Endodermal cell (in vitro differentiated cells): ENCODE data around the gene TMEM126B. TPM values are rescaled to one million over a fixed set of nuclear protein-coding genes. Genes with fewer than 3 reads are reported as not detected.
A peak's percentile ranks its signal among the peaks of the same experiment; 100 is the strongest.

Source experiments
- DNase-seq: peaks from one replicate; pipeline ENCODE4 v3.0.0-alpha.2; 2017
- H3K27ac ChIP-seq: 2 replicates; pipeline ENCODE4 v1.5.1; 2013; ENCODE audit warnings: mild to moderate bottlenecking, low read depth, low read length, moderate library complexity
- H3K27me3 ChIP-seq: 2 replicates; pipeline ENCODE4 v1.6.1; 2013; ENCODE audit warnings: mild to moderate bottlenecking, low read length, moderate library complexity; ENCODE audit not compliant: insufficient read depth, control insufficient read depth, poor library complexity, severe bottlenecking
- H3K36me3 ChIP-seq: 2 replicates; pipeline ENCODE4 v1.7.0; 2013; ENCODE audit warnings: mild to moderate bottlenecking, low read length, moderate library complexity; ENCODE audit not compliant: control insufficient read depth, insufficient read depth
- H3K4me1 ChIP-seq: one replicate; pipeline ENCODE4 v1.7.0; 2013; ENCODE audit warnings: low read length; ENCODE audit not compliant: control insufficient read depth, insufficient read depth
- H3K4me3 ChIP-seq: 2 replicates; pipeline ENCODE4 v1.5.1; 2013; ENCODE audit warnings: mild to moderate bottlenecking, low read length, moderate library complexity
- H3K9ac ChIP-seq: 2 replicates; pipeline ENCODE4 v1.6.1; 2013; ENCODE audit warnings: mild to moderate bottlenecking, low read length, moderate library complexity; ENCODE audit not compliant: poor library complexity, severe bottlenecking; ENCODE audit errors: extremely low read depth
- H3K9me3 ChIP-seq: 2 replicates; pipeline ENCODE4 v1.6.1; 2013; ENCODE audit warnings: mild to moderate bottlenecking, low read length, moderate library complexity; ENCODE audit not compliant: control insufficient read depth
- H3K27ac Mint-ChIP-seq: 2 replicates; pipeline ENCODE4 v1.8.0; 2020; ENCODE audit warnings: mixed read lengths
- H3K27me3 Mint-ChIP-seq: 2 replicates; pipeline ENCODE4 v1.8.0; 2021; ENCODE audit warnings: mild to moderate bottlenecking, mixed read lengths; ENCODE audit not compliant: insufficient read depth
- H3K36me3 Mint-ChIP-seq: 2 replicates; pipeline ENCODE4 v1.8.0; 2020; ENCODE audit warnings: low read depth, mixed read lengths
- H3K4me1 Mint-ChIP-seq: 2 replicates; pipeline ENCODE4 v1.8.0; 2020; ENCODE audit warnings: mixed read lengths
- H3K4me3 Mint-ChIP-seq: 2 replicates; pipeline ENCODE4 v1.8.0; 2020; ENCODE audit warnings: mild to moderate bottlenecking, moderate library complexity, mixed read lengths
- H3K9me3 Mint-ChIP-seq: 2 replicates; pipeline ENCODE4 v1.8.0; 2020; ENCODE audit warnings: mild to moderate bottlenecking, mixed read lengths
- WGBS, 2 experiments: methylation state at CpG; one replicate each; pipeline versions ENCODE4 v1.1.5 to v1.1.7; 2013; ENCODE audit warnings: missing lambda C conversion rate in 2 of 2, mixed read lengths in 1 of 2; ENCODE audit not compliant: insufficient coverage in 1 of 2, insufficient read length in 1 of 2; 5-methylcytosine and 5-hydroxymethylcytosine counted together
- total RNA-seq, 2 donors: library from RNA; stranded (reverse); fragmentation: NEBNext Ultra II Directional in 1 of 2; extraction: Animal tissue kit (Norgen Biotek cat#: 25700) in 1 of 2; gene quantifications; 2 replicates in 1 of 2; 3 replicates in 1 of 2; pipeline ENCODE4 v1.2.1, GENCODE V29; 2021
- TF ChIP-seq, protein P1 (sequence below): fragments of 200-600 bp; sonication (generic); conservative IDR thresholded peaks from 2 replicates; pipeline ENCODE4 v1.5.0; 2021; ENCODE audit warnings: antibody characterized with exemption, mild to moderate bottlenecking

Gene TMEM126B
- total RNA-seq, 2 donors from 2014 or later: 56.4 to 57.3 TPM

DNA sequence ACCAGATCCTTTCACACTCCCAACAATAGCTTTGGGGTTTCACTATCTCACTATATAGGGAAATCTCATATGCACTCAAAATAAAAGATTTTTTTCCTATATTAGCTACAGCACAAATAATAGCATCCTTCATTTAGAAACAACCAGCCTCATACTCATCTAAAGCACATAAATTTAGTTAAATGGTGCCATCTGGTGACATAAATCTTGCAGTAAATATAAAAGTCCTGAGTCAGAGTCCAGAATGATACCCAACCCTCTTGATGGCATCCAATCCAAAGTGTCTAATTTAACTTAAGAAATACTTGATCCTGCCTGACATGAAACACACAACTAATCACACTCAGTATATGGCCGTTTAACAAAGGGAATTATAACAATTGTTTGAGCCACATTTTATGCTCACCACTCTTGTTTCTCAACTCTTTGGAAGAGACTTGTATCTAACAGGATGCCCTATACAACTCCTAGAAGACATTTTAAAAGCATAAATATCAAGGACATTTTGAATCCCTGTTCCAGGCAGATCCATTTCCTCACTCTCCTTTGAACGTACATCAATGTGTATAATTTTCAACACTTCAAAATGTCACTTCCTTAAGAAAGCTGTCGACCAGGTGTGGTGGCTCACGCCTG, 37.4 kb upstream of the TMEM126B start:
- 82 to 90% methylated on average over 4 of the region's 4 CpGs for whole genome bisulfite sequencing, 2 experiments
- Mint-ChIP-seq H3K4me1 (peaks cover 4% of the 10 kb centered on the region), H3K36me3 (peaks cover 10% of the 10 kb centered on the region), H3K27me3 (no peaks in the 10 kb centered on the region), H3K9me3 (peaks cover 22% of the 10 kb centered on the region), H3K4me3 (no peak overlapping the region), H3K27ac (no peak overlapping the region)
- Histone ChIP-seq H3K4me1 (no peaks in the 10 kb centered on the region), H3K9me3 (peaks cover 22% of the 10 kb centered on the region), H3K36me3 (no peaks in the 10 kb centered on the region), H3K4me3 (no peak overlapping the region), H3K27me3 (no peaks in the 10 kb centered on the region), H3K27ac (no peak overlapping the region), H3K9ac (no peak overlapping the region)
- no peak for DNase-seq
- TF ChIP-seq, protein P1, sequence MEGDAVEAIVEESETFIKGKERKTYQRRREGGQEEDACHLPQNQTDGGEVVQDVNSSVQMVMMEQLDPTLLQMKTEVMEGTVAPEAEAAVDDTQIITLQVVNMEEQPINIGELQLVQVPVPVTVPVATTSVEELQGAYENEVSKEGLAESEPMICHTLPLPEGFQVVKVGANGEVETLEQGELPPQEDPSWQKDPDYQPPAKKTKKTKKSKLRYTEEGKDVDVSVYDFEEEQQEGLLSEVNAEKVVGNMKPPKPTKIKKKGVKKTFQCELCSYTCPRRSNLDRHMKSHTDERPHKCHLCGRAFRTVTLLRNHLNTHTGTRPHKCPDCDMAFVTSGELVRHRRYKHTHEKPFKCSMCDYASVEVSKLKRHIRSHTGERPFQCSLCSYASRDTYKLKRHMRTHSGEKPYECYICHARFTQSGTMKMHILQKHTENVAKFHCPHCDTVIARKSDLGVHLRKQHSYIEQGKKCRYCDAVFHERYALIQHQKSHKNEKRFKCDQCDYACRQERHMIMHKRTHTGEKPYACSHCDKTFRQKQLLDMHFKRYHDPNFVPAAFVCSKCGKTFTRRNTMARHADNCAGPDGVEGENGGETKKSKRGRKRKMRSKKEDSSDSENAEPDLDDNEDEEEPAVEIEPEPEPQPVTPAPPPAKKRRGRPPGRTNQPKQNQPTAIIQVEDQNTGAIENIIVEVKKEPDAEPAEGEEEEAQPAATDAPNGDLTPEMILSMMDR: peak; percentile 74

DNA sequence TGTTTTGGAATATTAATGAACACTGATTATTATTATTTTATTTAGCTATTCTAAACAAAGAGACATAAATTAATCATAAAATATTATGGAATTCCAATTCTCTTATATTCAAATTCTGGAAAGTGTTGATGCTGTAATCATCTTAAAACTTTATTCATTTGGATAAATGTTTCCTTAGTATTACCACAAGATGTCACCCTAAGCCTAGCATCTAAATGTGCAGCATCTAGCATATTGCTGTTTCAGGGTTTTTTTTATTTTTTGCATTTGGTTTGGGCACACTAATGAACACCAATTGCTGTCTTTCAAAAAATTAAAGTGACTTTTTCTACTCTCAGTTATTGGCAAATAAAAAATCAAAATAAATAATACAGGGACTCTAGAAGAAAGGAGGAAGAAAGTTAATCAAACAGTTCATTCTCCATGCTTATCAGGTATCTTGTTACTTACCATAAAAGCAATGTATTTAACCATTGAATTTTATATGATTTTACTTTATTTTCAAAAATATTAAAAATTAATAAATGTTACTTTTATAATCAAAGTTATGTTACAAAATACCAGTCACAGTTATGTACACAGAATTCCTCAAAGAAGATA, 33.0 kb upstream of the TMEM126B start:
- Mint-ChIP-seq H3K36me3 (no peaks in the 10 kb centered on the region), H3K27ac (no peak overlapping the region), H3K4me3 (no peak overlapping the region), H3K27me3 (no peaks in the 10 kb centered on the region), H3K4me1 (no peaks in the 10 kb centered on the region), H3K9me3 (no peaks in the 10 kb centered on the region)
- no peak overlapping the region for H3K27ac ChIP-seq
- H3K36me3 ChIP-seq: no peaks in the 10 kb centered on the region
- H3K4me1 ChIP-seq: no peaks in the 10 kb centered on the region
- H3K9me3 ChIP-seq: no peaks in the 10 kb centered on the region
- H3K4me3 ChIP-seq: no peak overlapping the region
- DNase-seq: no peak
- TF ChIP-seq, protein P1: peak; percentile 82
- H3K27me3 ChIP-seq: no peaks in the 10 kb centered on the region
- H3K9ac ChIP-seq: no peak overlapping the region

DNA sequence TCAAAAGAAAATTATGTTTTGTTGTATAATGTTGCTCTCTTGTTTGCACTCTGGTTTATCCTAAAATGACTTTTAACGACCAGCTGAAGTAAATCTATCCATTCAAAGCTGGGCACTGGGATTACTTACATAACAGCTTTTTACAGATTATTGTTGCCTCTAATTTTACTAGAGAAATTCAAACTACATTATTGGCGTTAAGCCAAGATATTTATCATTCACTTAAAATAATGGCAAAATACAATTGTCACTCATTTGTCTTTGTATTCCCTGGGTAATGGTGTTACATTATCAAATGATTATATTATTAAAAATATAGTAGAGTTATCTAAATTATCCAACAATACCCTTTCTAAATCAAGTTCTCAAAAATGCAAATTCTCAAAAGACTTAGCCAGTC, 31.5 kb upstream of the TMEM126B start:
- H3K4me3 ChIP-seq: no peak overlapping the region
- no peaks in the 10 kb centered on the region for H3K4me1 ChIP-seq
- WGBS, 2 experiments: 83 to 100% methylated on average over 1 of the region's 2 CpGs
- TF ChIP-seq, protein P1: no peak
- Mint-ChIP-seq H3K9me3 (no peaks in the 10 kb centered on the region), H3K36me3 (no peaks in the 10 kb centered on the region), H3K4me1 (no peaks in the 10 kb centered on the region), H3K4me3 (no peak overlapping the region), H3K27ac (no peak overlapping the region), H3K27me3 (no peaks in the 10 kb centered on the region)
- H3K27me3 ChIP-seq: no peaks in the 10 kb centered on the region
- no peaks in the 10 kb centered on the region for H3K9me3 ChIP-seq
- H3K36me3 ChIP-seq: no peaks in the 10 kb centered on the region
- no peak for DNase-seq
- no peak overlapping the region for H3K9ac ChIP-seq
- no peak overlapping the region for H3K27ac ChIP-seq
